HG03432 (cell line): ENCODE measurements around the gene OR11A1.

Source experiments
- ATAC-seq: cut with Tn5 transposase; IDR thresholded peaks from one replicate; pipeline ENCODE4 v1.9.1; 2021; ENCODE audit warnings: mild to moderate bottlenecking, moderate library complexity; ENCODE audit not compliant: unreplicated experiment

Gene OR11A1

GRCh38 chr6:29399525-29399924 lies 57.3 kb downstream of the OR11A1 start:
- ATAC-seq, result no peak

- no peak for ATAC-seq
Observed at GRCh38 chr6:29395331-29395730, 61.5 kb downstream of the OR11A1 start, which contains the start of gene OR12D2. Gene OR12D2, plus strand, starts transcription at chr6:29395631. Its CDS starts 1,069 bp downstream, at chr6:29396700.

GRCh38 chr6:29388533-29388932 lies 68.3 kb downstream of the OR11A1 start:
- ATAC-seq, result no peak

GRCh38 chr6:29376003-29376402 lies 80.9 kb downstream of the OR11A1 start:
- no peak for ATAC-seq
